H1 (cell line): Measurements from ENCODE around the gene OXER1. TPM values are rescaled to one million over a fixed set of nuclear protein-coding genes. Genes with fewer than 3 reads are reported as not detected.

Experiments
- CTCF ChIA-PET: fragments of 300-600 bp; sonication (Branson Sonifier 250); formaldehyde crosslinking; loops from one replicate; lab custom pipeline; 2021; ENCODE audit not compliant: partially characterized antibody; lab: Charles Lee
- POLR2A ChIA-PET: fragments of 300-600 bp; sonication (Branson Sonifier 250); formaldehyde crosslinking; loops from one replicate; lab custom pipeline; 2021; ENCODE audit warnings: inconsistent platforms; ENCODE audit not compliant: partially characterized antibody; lab: Charles Lee
- DNase-seq, 2 experiments: peaks; one replicate each; pipeline versions ENCODE4 v3.0.0 to v3.0.0-alpha.2; 2010 to 2022; ENCODE audit warnings: low spot score in 2 of 2, low read depth in 1 of 2, mixed read lengths in 1 of 2
- FAIRE-seq: peaks from 2 replicates; lab custom pipeline; 2011; peaks lifted over from hg19 to GRCh38; lab: Jason Lieb, UNC
- H2AFZ ChIP-seq: 2 replicates; pipeline ENCODE4 v1.8.1; 2012; ENCODE audit warnings: low read length, inconsistent platforms
- H2AK5ac ChIP-seq: 2 replicates; pipeline ENCODE4 v1.6.1; 2013; ENCODE audit warnings: low read depth, low read length
- H2BK120ac ChIP-seq: replicated peaks from 2 replicates; pipeline ENCODE3; 2013; ENCODE audit warnings: low read depth, low read length, inconsistent platforms
- H2BK12ac ChIP-seq: 2 replicates; pipeline ENCODE4 v1.6.1; 2013; ENCODE audit warnings: low read depth, low read length
- H2BK15ac ChIP-seq: 2 replicates; pipeline ENCODE4 v1.6.1; 2013; ENCODE audit warnings: low read length
- H2BK20ac ChIP-seq: 2 replicates; pipeline ENCODE4 v1.6.1; 2013; ENCODE audit warnings: low read length
- H2BK5ac ChIP-seq: 2 replicates; pipeline ENCODE4 v1.6.1; 2013; ENCODE audit warnings: low read depth, low read length
- H3K14ac ChIP-seq: 2 replicates; pipeline ENCODE4 v1.6.1; 2013; ENCODE audit warnings: inconsistent platforms; ENCODE audit not compliant: insufficient read length
- H3K18ac ChIP-seq: 2 replicates; pipeline ENCODE4 v1.6.1; 2013; ENCODE audit warnings: low read length; ENCODE audit errors: extremely low read depth
- H3K23ac ChIP-seq: 2 replicates; pipeline ENCODE4 v1.6.1; 2013; ENCODE audit warnings: inconsistent platforms; ENCODE audit not compliant: insufficient read length
- H3K23me2 ChIP-seq: 2 replicates; pipeline ENCODE4 v1.6.1; 2013; ENCODE audit warnings: low read depth, low read length
- H3K27ac ChIP-seq: 2 replicates; pipeline ENCODE4 v1.6.1; 2011; ENCODE audit warnings: low read depth, low read length, inconsistent platforms
- H3K27me3 ChIP-seq, 4 experiments: replicated peaks in 1 of 4; 1 replicate in 1 of 4; 2 replicates in 3 of 4; pipeline versions ENCODE4 v1.6.1 to v1.8.1; 2011 to 2013; ENCODE audit warnings: low read length in 3 of 4, mild to moderate bottlenecking in 3 of 4, inconsistent platforms in 2 of 4, mixed read lengths in 2 of 4, moderate library complexity in 1 of 4; ENCODE audit not compliant: control insufficient read depth in 3 of 4, insufficient read depth in 3 of 4; ENCODE audit errors: extremely low read depth in 1 of 4
- H3K36me3 ChIP-seq, 4 experiments: 2 replicates each; pipeline versions ENCODE4 v1.6.1 to v1.8.1; 2011 to 2013; ENCODE audit warnings: mild to moderate bottlenecking in 4 of 4, low read length in 3 of 4, moderate library complexity in 2 of 4, control low read depth in 1 of 4, inconsistent platforms in 1 of 4; ENCODE audit not compliant: insufficient read depth in 4 of 4, control insufficient read depth in 2 of 4
- H3K4ac ChIP-seq: replicated peaks from 2 replicates; pipeline ENCODE3; 2013; ENCODE audit warnings: low read length, low read depth, mixed read lengths, inconsistent platforms; ENCODE audit not compliant: insufficient read length
- H3K4me1 ChIP-seq, 4 experiments: replicated peaks in 1 of 4; 1 replicate in 1 of 4; 2 replicates in 3 of 4; pipeline versions ENCODE4 v1.6.1 to v1.8.1; 2011 to 2013; ENCODE audit warnings: low read length in 3 of 4, inconsistent platforms in 2 of 4, mixed read lengths in 1 of 4; ENCODE audit not compliant: insufficient read depth in 4 of 4, control insufficient read depth in 3 of 4
- H3K4me2 ChIP-seq, 2 experiments: 2 replicates each; pipeline versions ENCODE4 v1.6.1 to v1.8.1; 2011 to 2013; ENCODE audit warnings: low read depth in 2 of 2, low read length in 2 of 2, control low read depth in 1 of 2, inconsistent platforms in 1 of 2, mild to moderate bottlenecking in 1 of 2; ENCODE audit not compliant: insufficient read depth in 1 of 2
- H3K4me3 ChIP-seq, 4 experiments: fragments of 200-600, 300-600 bp in 1 of 4; sonication (generic), shearing (Covaris generic), sonication (Bioruptor Twin) in 1 of 4; 2 replicates each; pipeline versions ENCODE4 v1.5.1 to v1.8.1; 2011 to 2016; ENCODE audit warnings: low read length in 4 of 4, low read depth in 3 of 4, control low read depth in 2 of 4, inconsistent platforms in 2 of 4, mild to moderate bottlenecking in 2 of 4, mixed read lengths in 1 of 4, moderate library complexity in 1 of 4; ENCODE audit not compliant: insufficient read depth in 2 of 4; ENCODE audit errors: extremely low read depth in 1 of 4
- H3K56ac ChIP-seq: replicated peaks from 2 replicates; pipeline ENCODE3; 2013; ENCODE audit warnings: low read depth, mild to moderate bottlenecking, mixed read lengths, low read length, inconsistent platforms; ENCODE audit not compliant: insufficient read length
- H3K79me1 ChIP-seq: 2 replicates; pipeline ENCODE4 v1.6.1; 2013; ENCODE audit warnings: low read depth, low read length, control low read depth
- H3K79me2 ChIP-seq, 2 experiments: 2 replicates each; pipeline versions ENCODE4 v1.6.1 to v1.8.1; 2012 to 2013; ENCODE audit warnings: low read length in 2 of 2, mild to moderate bottlenecking in 2 of 2, inconsistent platforms in 1 of 2; ENCODE audit not compliant: insufficient read depth in 2 of 2, control insufficient read depth in 1 of 2
- H3K9ac ChIP-seq, 4 experiments: replicated peaks in 1 of 4; 1 replicate in 1 of 4; 2 replicates in 3 of 4; pipeline versions ENCODE4 v1.6.1 to v1.8.1; 2011 to 2013; ENCODE audit warnings: low read depth in 3 of 4, low read length in 3 of 4, control low read depth in 2 of 4, mild to moderate bottlenecking in 2 of 4, moderate library complexity in 2 of 4, inconsistent platforms in 1 of 4; ENCODE audit errors: extremely low read depth in 1 of 4
- H3K9me3 ChIP-seq, 2 experiments: 2 replicates each; pipeline versions ENCODE4 v1.6.1 to v1.8.1; 2012 to 2013; ENCODE audit warnings: mild to moderate bottlenecking in 2 of 2, moderate library complexity in 2 of 2, control low read depth in 1 of 2, inconsistent platforms in 1 of 2, low read depth in 1 of 2, low read length in 1 of 2, mixed read lengths in 1 of 2; ENCODE audit not compliant: insufficient read depth in 2 of 2
- H4K20me1 ChIP-seq, 2 experiments: replicated peaks in 1 of 2; 2 replicates each; pipeline versions ENCODE3 to v1.8.1; 2011 to 2013; ENCODE audit warnings: inconsistent platforms in 2 of 2, low read length in 2 of 2, mild to moderate bottlenecking in 1 of 2; ENCODE audit not compliant: insufficient read depth in 2 of 2, control insufficient read depth in 1 of 2
- H4K5ac ChIP-seq: 2 replicates; pipeline ENCODE4 v1.6.1; 2013; ENCODE audit warnings: low read length, low read depth, mixed read lengths, inconsistent platforms; ENCODE audit not compliant: insufficient read length
- H4K8ac ChIP-seq: 2 replicates; pipeline ENCODE4 v1.8.0; 2013; ENCODE audit warnings: mild to moderate bottlenecking, moderate library complexity, low read length, inconsistent platforms; ENCODE audit not compliant: insufficient read depth; ENCODE audit errors: extremely low read depth
- H4K91ac ChIP-seq: replicated peaks from 2 replicates; pipeline ENCODE3; 2013; ENCODE audit warnings: low read length, mixed read lengths, inconsistent platforms; ENCODE audit not compliant: insufficient read length
- E2F6 ChIP-seq: IDR thresholded peaks from 2 replicates; pipeline ENCODE4 v1.6.1; 2012; ENCODE audit warnings: inconsistent platforms
- WGBS, 2 experiments: shearing (Covaris generic) in 1 of 2; methylation state at CpG; one replicate each; pipeline versions ENCODE4 v1.1.6 to v1.1.7; 2013 to 2015; ENCODE audit warnings: low lambda C conversion rate in 2 of 2, mixed read lengths in 2 of 2, inconsistent platforms in 1 of 2, low coverage in 1 of 2, missing lambda C conversion rate in 1 of 2; ENCODE audit not compliant: insufficient replicate concordance in 2 of 2, insufficient coverage in 1 of 2, insufficient read length in 1 of 2; ENCODE audit errors: extremely low coverage in 1 of 2, missing lambda C conversion rate in 1 of 2; 5-methylcytosine and 5-hydroxymethylcytosine counted together
- polyA plus RNA-seq, 7 experiments: library from polyadenylated mRNA; depleted of rRNA in 3 of 7; stranded (reverse) in 5 of 7; unstranded in 2 of 7; fragments of >200 nt in 5 of 7; fragments of 200-250 nt in 2 of 7; gene quantifications; 1 replicate in 5 of 7; 2 replicates in 1 of 7; 4 replicates in 1 of 7; pipeline versions ENCODE4 v1.2.1 to v1.2.3, GENCODE V29; 2011 to 2013; ENCODE audit warnings: missing spikeins in 2 of 7, mixed read lengths in 2 of 7
- total RNA-seq: library from RNA; stranded (reverse); fragmentation: NEBNext Ultra II Directional; extraction: Animal tissue kit (Norgen Biotek cat#: 25700); gene quantifications from 2 replicates; pipeline ENCODE4 v1.2.1, GENCODE V29; 2021
- TF ChIP-seq, protein P1 (sequence below): IDR thresholded peaks from 2 replicates; pipeline ENCODE4 v1.6.1; 2011; ENCODE audit warnings: low read depth, mild to moderate bottlenecking, low read length; ENCODE audit not compliant: insufficient read depth

OXER1 gene
- total and polyA plus RNA-seq, 2 of the 8 experiments (the other 6 are each of a cell fraction or from before 2014, with no cell fraction given), result 1.2 to 2.9 TPM

DNA sequence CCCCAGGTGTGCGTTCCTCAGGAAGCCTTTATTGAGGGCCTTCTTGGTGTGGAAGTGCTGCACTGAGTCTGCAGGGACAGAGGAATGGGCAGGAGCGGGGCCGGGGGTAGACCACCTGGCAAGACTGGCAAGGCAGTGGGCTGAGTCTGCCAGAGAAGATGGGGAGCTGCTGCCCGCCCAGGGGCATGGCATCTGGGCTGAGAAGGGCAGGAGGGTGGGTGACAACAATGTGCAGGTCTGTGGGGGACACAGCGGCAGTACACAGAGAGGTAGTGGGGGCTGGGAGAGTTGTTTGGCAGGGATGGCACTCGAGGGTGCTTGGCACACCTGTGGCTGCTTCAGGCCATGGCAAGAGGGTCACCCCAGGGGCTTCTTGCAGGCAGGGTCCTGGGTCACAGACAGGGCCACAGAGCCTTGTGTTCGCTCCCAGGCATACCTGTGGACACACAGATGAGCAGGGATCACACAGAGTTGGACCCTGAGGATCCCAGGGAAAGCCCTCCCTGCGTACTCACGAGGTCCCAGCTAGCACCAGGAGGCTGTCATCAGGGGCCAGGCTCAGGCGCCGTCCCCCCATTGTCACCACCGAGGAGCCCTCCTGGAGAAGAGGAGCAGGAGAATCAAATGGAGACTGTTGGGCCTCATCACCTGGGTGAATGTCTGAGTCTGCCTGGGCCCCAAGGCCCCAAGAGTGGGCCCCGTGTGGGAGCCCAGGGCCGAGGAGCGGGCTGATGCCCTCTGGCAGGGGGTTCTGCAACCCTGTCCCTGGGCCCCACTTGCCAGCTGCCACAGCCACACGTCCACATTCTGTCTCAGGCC lies 3.4 kb upstream of the OXER1 start:
- FAIRE-seq, result no peak
- H2BK12ac ChIP-seq, result no peak overlapping the region
- no peak for TF ChIP-seq E2F6
- TF ChIP-seq, protein P1, sequence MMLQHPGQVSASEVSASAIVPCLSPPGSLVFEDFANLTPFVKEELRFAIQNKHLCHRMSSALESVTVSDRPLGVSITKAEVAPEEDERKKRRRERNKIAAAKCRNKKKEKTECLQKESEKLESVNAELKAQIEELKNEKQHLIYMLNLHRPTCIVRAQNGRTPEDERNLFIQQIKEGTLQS, result no peak
- TF ChIP-seq, all 59 proteins: peak for 0
- ChIA-PET CTCF (interaction anchor here (1.0 to 1.3 kb wide), 3 partner anchors 7 to 362 kb away, joined by 3 to 6 read pairs (median 4); no protein-coding TSS in a partner anchor), POLR2A (interaction anchor here (0.7 kb wide), 1 partner anchor 54 kb away, joined by 3 read pairs; no protein-coding TSS in a partner anchor)
- Histone ChIP-seq H2BK15ac (no peak overlapping the region), H3K4me1 (peaks cover 0 to 16% (median under 1%) of the 10 kb centered on the region in 4 experiments; a peak in 3 of 7 replicates), H3K56ac (no peak overlapping the region), H2BK20ac (no peak overlapping the region), H3K36me3 (no peaks in the 10 kb centered on the region; a peak in 1 of 8 replicates), H3K79me1 (no peaks in the 10 kb centered on the region), H2AK5ac (no peak overlapping the region), H3K23me2 (no peaks in the 10 kb centered on the region), H3K23ac (no peak overlapping the region), H3K79me2 (no peaks in the 10 kb centered on the region), H3K4me3 (no peak overlapping the region), H2BK120ac (no peak overlapping the region), H4K5ac (no peak overlapping the region), H3K9ac (no peak overlapping the region), H3K18ac (no peak overlapping the region), H3K14ac (no peak overlapping the region), H4K20me1 (no peaks in the 10 kb centered on the region), H3K9me3 (no peaks in the 10 kb centered on the region), H4K91ac (no peak overlapping the region), H3K4me2 (no peak overlapping the region), H3K4ac (no peak overlapping the region), H2BK5ac (0 out of 2 replicates have a peak overlapping the region, but pooled peaks have one; percentile 35), H2AFZ (no peak overlapping the region), H4K8ac (no peak overlapping the region), H3K27ac (no peak overlapping the region), H3K27me3 (no peaks in the 10 kb centered on the region)
- no peak for DNase-seq
- 97% methylated on average over 14 of the region's 16 CpGs; no CpG with 5 or more reads in 1 of the 2 experiments for WGBS, 2 experiments
